AG20443 (cell line): ENCODE data around the gene ACVR1B.

Experiments
- DNase-seq: peaks from one replicate; pipeline ENCODE4 v3.0.0; 2012; ENCODE audit warnings: low spot score, mixed read lengths

ACVR1B gene

DNA sequence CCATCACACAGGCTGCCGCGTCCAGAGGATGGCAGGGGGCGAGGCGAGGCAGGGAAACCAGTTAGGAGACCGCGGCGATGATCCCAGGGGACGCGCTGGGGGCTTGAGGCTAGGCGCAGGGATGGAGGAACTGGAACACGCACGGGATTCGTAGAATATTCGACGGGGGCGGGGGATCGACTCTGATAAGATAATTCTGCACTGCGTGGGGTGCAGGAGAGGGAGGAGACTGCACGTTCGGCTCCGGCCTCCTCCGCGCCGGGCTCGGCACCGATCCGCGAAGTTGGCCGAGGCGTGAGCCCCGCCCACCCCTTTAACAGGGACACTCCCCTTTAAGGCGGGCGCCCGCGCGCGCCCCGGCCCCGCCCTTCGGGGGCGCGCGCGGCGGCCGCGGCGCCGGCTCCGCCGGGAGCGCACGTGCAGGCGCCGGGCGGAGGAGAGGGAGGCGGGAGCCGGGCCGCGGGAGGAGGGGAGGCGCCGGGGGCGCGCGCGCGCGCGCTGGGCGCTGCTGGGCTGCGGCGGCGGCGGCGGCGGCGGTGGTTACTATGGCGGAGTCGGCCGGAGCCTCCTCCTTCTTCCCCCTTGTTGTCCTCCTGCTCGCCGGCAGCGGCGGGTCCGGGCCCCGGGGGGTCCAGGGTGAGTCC, at the start of gene ACVR1B:
Gene ACVR1B (plus strand): TSS at position 501 of the 644 bp plus-strand sequence. CDS start 45 bp downstream, at position 546.
- peak; percentile 97 for DNase-seq

DNA sequence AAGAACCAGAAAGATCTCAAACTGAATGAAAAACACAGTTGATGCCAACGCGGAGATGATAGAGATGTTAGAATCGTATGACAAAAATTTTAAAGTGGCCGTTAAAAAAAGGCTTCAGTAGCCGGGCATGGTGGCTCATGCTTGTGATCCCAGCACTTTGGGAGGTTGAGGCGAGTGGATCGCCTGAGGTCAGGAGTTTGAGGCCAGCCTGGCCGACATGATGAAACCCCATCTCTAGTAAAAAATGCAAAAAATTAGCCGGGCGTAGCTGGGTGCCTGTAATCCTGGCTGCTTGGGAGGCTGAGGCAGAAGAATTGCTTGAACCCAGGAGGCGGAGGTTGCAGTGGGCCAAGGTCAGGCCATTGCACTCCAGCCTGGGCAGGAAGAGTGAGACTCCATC, 49.6 kb upstream of the ACVR1B start:
- no peak for DNase-seq

DNA sequence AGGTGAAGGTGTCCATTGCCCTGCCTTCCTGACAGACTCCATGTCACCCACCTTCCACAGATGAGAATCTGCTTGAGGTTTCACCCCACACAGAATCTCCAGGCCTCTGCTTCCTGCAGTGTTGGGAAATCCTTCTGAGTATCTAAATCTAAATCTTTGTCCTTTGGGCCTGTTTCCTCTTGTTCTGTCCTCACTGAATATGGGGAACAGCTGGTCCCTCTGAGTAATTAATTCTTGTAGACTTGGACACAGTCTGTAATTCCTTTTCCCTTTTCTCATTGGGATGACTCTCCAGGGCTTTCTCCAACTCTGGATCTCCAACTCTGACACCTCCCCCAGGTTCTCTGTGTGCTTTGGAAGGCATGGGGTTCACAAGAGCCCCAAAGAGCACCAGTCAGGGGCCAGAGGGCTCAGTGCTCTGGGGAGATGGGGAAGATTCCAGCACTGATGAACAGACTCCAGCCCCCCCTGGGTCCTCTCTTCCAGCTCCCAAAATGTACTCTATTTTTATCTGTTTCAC, 46.5 kb upstream of the ACVR1B start:
- peak; percentile 68 for DNase-seq

DNA sequence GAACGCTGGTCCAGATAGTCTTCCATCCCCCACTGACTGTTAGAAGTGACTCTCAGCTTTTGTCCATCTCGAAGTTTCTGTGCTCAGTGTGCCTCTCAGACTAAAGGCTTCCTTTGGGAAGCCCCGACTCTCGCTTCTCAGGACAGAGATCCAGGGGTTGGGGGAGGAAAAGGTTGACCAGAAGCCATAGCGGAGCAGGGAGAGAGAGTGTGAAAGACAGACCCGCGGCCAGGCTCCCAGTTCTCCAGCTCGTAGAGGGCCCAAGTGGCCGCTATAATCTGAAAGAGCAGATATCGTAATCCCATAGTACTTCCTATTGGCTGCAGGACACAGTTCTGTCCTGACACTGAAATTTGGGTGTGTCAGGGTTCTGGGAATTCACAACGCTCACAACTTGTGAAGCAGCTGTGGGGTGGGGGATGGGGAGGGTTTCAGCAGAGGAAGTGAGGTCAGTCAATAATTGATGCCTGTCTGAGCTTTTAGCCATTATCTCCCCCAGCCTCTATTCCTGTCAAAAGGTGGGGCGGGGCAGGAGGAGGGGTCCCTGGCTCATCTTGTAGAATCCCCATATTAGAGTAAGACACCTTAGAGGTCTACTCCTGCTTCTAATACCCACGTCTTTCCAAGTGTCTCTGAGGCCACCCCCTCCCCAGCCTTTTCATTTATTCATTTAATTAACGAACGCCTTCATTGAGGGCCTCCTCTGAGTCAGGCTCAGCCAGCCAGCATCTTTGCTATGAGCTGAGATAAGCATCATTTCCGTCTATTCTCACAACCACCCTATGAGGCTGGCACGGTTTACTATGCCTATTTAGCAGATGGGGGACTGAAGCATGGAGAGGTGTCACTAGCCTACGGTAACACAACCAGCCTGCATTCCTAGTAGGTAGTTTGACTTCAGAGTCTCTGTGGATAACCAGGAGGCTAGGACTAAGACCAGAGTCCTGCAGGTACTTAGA, 45.7 kb upstream of the ACVR1B start:
- DNase-seq = peak; percentile 76

DNA sequence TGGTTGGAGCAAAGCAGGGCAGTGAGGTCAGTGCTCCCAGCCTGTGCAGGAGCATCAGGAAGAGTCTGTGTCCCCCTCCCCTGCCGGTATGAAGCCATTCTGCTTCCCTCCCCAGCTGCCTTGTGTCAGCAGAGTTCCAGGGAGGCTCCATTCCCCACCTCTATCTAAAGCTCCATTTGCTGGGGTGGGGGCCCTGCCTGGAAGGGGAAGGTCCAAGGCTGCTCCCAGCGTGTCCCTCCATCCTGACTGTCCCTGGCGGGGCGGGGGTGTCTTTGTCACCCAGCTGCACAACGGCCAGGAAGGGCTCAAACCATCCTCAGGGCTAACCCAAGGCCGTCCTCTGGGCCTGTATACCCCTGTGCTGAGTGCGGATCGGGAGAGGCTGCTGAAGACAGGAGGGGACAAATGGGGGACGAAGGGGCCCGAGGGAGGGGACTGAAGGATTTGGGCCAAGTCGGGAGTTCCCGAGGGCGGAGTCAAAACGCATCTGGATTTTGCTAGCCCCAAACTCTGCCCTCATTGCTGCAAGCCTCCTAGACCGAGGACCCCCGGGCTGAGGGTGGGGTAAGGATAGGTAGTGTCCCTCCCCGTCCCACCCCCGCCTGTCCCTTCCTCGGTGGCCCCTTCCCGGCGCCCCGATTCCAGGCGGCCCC, 44.9 kb upstream of the ACVR1B start:
- DNase-seq = peak; percentile 30

DNA sequence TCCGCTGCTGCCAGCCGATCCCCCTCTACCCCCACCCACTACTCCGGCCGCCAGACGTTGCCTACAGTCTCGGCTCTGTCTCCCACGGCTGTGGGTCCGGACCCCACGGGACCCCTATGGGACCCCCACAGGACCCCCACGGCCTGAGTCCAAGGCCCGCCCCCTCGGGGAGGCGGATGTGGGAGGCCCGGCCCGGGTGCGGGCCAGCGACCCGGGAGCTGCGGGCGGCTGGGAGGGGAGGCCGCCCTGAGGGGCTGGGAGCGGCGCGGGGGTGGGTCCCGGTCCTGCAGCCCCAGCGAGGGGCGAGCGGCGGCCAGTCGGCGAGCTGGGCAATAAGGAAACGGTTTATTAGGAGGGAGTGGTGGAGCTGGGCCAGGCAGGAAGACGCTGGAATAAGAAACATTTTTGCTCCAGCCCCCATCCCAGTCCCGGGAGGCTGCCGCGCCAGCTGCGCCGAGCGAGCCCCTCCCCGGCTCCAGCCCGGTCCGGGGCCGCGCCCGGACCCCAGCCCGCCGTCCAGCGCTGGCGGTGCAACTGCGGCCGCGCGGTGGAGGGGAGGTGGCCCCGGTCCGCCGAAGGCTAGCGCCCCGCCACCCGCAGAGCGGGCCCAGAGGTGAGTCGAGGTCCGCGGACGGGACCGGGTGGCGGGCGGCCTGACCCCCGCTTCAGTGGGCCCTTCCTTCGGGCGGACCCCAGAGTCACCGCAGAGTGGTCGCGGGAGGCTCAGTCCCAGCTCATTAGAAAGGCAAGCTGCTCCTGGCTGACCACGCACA, 44.2 kb upstream of the ACVR1B start, which contains the start of gene ACVRL1:
Gene ACVRL1 (plus strand): TSS at position 422 of the 773 bp plus-strand sequence. CDS start 4,971 bp downstream, outside the sequence.
- peak; percentile 65 for DNase-seq

DNA sequence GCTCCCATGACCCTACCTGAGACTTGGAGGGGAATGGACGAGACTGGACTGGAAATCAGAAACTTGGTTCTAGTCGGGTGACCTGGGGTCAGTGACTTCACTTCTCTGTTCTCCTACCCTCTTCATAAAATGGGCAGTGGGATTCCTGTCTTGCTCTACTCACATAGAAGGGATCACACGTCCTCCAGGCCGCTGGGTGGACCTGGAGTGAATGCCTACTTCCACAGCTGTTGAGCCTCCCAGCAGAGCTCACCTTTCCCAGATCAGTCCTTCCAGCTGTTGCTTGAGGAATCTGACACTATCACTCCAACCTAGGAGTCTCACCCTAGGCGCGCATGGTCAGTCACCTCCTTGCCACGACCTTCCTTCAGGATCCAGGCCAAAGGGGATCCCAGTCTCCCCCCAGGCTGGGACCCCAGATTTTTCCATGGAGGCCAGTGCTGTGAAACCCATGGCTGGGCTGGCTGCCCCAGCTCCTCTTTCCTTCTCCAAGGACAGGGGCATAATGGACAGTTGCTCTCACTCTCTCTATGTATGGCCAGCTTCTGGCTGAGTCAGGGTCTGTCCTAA, 43.6 kb upstream of the ACVR1B start:
- peak; percentile 15 for DNase-seq

DNA sequence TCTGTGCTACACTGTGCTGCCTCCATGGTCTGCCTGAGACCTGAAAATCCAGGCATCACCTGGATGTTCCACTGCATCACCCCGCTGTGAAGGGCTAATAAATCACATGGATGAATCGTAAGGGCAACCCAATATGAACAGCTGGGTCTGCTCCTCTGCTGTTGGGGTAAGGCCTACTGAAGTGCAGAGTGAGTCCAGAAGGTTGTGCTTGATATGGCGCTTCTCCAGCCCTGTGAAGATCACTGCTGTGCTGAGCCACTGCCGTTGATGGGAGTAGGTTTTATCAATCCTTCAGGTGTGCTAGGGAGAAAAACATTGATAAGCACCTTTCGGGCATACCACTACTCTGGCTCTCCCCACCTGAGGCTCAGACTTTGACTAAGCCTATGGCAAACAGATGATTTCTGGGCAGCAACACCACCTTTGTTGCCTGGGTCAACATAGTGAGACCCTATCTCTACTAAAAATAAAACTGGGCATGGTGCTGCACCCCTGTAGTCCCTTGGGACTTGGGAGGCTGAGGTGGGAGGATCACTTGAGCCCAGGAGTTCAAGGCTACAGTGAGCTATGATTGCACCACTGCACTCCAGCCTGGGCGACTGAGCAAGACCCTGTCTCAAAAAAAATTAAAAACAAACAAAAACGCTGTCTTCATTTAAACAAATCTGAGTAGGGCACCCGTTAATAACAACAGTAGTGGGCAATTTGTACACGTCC, 42.5 kb upstream of the ACVR1B start:
- DNase-seq = no peak

DNA sequence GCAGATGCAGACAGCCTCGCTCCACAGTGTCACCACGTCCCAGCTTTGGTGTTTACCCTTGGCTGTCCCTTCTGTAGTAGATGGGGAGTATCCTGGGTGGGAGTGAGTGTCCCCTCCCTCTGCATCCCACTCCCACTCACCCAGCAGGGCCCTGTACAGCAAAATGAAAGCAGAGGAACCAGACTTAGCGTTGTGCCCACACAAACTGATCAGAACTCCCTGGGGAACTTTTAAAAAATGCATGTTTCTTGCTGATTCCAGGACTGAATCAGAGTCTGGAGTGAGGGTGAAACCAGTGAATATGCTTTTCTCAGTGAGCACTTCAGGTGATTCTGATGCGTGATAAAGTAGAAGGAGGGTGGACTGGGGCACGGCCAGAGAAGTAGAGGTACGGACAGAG, 41.3 kb upstream of the ACVR1B start:
- peak; percentile 27 for DNase-seq

DNA sequence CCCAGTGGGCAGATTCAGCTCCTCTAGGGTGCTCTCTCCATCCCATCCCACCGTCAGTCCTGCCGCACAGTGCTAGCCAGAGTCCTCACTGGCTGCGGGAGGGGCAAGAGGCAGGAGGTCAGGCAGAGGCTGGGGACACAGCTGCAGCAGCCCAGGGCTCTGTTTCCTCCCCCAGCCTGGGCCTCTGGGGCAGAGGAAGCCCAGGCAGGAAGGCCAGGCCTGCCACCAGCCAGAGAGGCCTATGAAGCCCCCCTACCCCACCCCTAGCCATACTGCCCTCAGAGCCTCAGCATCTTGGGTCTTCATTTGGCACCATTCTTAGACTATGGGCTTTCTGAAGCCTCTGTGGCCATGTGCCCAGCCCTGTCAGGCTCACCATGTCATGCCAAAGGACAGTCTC, 40.8 kb upstream of the ACVR1B start:
- peak; percentile 10 for DNase-seq

DNA sequence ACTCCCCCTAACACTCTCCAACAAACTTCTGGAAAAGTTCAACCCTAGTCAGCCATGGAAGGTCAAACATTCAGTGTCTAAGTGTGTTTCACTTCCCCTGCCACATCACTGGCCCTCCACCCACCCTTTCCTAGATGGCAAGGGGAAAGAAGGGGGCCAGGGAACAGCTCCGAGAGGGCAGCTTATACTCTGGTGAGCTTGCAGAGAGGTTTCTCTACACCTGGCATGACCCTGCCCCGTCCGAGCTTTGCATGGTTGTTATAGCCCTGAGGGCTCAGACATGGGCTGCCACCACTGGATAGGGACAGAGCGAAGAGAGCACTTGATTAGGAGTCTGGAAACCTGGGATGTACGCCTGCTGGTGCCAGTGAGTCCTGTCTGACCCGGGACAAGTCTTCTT, 40.2 kb upstream of the ACVR1B start:
- DNase-seq = no peak

DNA sequence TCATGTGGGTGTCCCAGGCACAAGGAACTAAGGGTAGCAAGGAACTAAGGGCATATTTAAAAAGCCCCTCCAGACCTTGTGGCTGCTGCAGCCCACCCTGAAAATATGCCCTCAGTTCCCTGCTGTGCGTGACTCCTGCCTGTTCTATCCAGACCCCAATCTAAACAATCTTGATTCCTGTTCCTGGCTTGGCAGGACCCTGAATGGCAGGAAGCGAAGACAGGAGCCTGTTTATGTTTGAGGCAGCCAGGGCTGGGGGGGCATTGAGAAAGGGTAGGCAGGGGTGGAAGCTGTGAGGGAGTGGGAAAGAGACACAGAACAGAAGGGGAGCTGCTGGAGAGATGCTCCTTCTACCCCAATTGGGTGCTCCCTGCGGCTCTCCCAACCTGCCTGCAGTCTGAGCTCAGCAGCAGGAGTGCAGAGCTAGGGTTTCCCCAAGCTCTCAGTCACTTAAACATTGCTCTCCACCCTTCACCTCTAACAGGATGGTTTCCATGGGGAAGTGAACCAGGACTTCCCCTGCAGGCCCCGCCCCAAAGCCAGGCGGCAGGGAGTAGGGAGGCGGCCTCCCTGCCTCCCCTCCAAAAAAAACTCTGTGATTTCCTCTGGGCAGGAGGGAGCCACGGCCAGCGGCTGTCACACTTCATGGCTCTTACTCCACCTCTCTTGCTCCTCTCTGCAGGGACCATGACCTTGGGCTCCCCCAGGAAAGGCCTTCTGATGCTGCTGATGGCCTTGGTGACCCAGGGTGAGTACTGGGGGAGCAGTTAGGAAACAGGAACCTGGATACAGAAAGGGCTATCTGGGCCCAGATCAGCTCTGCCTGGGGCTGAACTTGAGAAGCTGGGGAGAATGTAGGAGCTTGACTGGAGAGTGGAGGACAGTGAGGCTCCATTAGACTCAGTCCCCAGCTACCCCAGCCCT, 39.4 kb upstream of the ACVR1B start:
- DNase-seq = peak; percentile 31

DNA sequence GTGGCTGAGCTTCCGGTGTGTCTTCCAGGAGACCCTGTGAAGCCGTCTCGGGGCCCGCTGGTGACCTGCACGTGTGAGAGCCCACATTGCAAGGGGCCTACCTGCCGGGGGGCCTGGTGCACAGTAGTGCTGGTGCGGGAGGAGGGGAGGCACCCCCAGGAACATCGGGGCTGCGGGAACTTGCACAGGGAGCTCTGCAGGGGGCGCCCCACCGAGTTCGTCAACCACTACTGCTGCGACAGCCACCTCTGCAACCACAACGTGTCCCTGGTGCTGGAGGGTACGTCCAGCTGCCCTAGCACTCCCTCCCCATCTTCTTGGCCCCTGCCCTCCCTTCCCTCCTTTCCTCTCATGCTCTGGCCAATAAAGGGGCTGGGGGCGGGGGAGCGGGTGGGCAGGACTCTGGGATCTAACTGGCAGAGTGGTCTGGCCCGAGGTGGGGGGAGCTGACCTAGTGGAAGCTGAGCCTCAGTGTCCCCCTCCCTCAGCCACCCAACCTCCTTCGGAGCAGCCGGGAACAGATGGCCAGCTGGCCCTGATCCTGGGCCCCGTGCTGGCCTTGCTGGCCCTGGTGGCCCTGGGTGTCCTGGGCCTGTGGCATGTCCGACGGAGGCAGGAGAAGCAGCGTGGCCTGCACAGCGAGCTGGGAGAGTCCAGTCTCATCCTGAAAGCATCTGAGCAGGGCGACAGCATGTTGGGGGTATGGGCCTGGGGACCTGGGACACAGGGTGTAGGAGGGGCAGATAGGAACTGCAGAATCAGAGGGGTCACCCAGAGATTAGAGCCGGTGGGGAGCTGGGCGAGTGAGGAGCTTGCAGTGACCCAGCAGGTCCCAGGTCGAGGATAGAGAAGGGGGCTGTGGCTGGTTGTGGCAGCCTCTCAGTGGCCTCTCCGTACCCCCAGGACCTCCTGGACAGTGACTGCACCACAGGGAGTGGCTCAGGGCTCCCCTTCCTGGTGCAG, 38.1 kb upstream of the ACVR1B start:
- no peak for DNase-seq

DNA sequence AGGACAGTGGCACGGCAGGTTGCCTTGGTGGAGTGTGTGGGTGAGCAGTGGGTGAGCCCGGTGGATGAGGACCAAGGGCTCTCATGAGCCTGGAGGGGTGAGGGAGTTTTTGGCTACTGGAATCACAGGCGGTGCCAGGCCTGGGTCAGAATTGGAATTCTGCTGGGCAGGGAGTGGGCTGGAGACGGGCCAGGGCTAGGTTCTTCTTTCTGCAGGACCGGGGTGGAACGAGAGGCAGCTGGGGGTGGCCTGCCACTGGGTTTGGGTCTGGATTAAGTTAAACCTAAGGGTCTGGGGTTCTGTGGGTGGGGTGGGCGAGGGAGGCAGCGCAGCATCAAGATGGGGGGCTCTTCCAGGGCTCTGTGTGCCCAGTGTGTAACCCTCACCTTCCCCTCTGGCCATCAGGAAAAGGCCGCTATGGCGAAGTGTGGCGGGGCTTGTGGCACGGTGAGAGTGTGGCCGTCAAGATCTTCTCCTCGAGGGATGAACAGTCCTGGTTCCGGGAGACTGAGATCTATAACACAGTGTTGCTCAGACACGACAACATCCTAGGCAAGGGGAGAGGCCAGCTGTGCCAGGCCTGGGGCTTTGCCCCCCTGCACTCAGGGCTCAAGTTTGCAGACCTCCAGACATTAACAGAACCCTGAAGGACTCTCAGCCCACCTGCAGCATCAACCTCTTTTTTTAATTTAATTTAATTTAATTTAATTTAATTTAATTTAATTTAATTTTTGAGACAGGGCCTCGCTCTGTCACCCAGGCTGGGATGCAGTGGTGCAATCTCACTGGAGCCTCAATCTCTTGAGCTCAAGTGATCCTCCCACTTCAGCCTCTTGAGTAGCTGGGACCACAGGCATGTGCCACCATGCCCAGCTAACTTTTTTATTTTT, 37.2 kb upstream of the ACVR1B start:
- no peak for DNase-seq

DNA sequence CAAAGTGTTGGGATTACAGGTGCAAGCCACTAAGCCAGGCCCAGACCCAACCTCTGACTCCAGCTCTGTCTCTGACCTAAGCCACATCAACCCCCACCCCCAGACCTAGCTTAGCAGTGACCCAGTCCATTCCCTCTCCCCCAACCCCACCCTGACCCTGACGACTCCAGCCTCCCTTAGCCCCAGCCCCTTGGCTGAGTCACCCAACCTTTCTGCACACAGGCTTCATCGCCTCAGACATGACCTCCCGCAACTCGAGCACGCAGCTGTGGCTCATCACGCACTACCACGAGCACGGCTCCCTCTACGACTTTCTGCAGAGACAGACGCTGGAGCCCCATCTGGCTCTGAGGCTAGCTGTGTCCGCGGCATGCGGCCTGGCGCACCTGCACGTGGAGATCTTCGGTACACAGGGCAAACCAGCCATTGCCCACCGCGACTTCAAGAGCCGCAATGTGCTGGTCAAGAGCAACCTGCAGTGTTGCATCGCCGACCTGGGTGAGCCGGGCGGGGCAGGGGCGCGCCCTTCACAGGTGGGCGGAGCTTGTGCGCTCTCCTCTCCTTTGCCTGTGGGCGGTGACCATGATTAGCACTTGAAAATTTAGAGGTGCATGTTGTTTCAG, 36.4 kb upstream of the ACVR1B start:
- DNase-seq = no peak

DNA sequence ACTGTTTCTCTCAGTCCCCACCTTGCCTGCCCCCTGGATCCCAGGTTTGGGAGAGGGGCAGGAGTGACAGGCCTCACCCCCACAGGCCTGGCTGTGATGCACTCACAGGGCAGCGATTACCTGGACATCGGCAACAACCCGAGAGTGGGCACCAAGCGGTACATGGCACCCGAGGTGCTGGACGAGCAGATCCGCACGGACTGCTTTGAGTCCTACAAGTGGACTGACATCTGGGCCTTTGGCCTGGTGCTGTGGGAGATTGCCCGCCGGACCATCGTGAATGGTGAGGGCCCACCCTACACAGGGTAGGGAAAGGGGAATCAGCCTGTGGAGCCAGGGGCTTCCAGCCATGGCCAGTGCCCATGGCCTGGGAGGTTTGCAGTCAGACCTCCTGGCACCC, 35.5 kb upstream of the ACVR1B start:
- DNase-seq = no peak
